ENCODE data around the gene NMBR.

Gene NMBR

GRCh38 chr6:142048593-142048980 lies 98.3 kb downstream of the NMBR start:
- in situ Hi-C loops (cut with HindIII; ENCODE audit: low sequenced_read_pairs): no loop called here
- no peak overlapping the region for H3K4me3 ChIP-seq (ENCODE audit: low read depth, low read length)
- DNase-seq (ENCODE audit: low read depth, low spot score): no peak
- no peak for TF ChIP-seq CTCF (IDR thresholded peaks at IDR 0.05; ENCODE audit: low read depth, low read length)

GRCh38 chr6:142047934-142048592 lies 98.9 kb downstream of the NMBR start:
- H3K4me3 ChIP-seq (ENCODE audit: low read depth, low read length): no peak overlapping the region
- in situ Hi-C loops (cut with HindIII; ENCODE audit: low sequenced_read_pairs): no loop called here
- DNase-seq (ENCODE audit: low read depth, low spot score): no peak
- TF ChIP-seq CTCF (IDR thresholded peaks at IDR 0.05; ENCODE audit: low read depth, low read length): no peak

- no peak overlapping the region for H3K4me3 ChIP-seq (ENCODE audit: low read depth, low read length)
- DNase-seq (ENCODE audit: low read depth, low spot score): peak; percentile 44
- TF ChIP-seq CTCF (IDR thresholded peaks at IDR 0.05; ENCODE audit: low read depth, low read length): peak; percentile 31
- in situ Hi-C loops (cut with HindIII; ENCODE audit: low sequenced_read_pairs): no loop called here
These were observed 101.3 kb downstream of the NMBR start for GRCh38 chr6:142045380-142046278.

GRCh38 chr6:142035890-142036289 lies 111.0 kb downstream of the NMBR start:
- H3K4me3 ChIP-seq (ENCODE audit: low read depth, low read length): no peak overlapping the region
- in situ Hi-C loops (cut with HindIII; ENCODE audit: low sequenced_read_pairs): no loop called here
- TF ChIP-seq CTCF (IDR thresholded peaks at IDR 0.05; ENCODE audit: low read depth, low read length): no peak
- no peak for DNase-seq (ENCODE audit: low read depth, low spot score)

DNA sequence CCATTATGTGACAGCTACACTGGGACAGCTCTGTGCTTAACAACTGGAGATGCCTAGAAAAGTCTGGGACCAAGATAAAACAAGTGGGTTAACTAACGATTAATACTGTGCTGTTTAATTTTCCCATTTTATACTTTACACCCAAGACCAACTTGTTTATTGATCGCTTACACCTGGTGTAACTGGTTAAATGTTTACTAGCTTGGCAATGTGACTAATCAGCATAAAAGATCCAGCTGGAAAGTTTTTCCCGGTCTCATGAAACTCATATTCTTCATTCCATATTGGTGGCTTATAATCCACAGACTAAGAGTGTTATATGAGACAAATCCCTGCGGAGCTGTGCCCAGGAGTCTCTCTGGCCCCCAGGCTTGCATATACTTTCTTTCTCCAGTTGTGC lies 115.9 kb downstream of the NMBR start:
- in situ Hi-C loops (cut with HindIII; ENCODE audit: low sequenced_read_pairs): no loop called here
- no peak overlapping the region for H3K4me3 ChIP-seq (ENCODE audit: low read depth, low read length)
- no peak for DNase-seq (ENCODE audit: low read depth, low spot score)
- TF ChIP-seq CTCF (IDR thresholded peaks at IDR 0.05; ENCODE audit: low read depth, low read length): no peak

DNA sequence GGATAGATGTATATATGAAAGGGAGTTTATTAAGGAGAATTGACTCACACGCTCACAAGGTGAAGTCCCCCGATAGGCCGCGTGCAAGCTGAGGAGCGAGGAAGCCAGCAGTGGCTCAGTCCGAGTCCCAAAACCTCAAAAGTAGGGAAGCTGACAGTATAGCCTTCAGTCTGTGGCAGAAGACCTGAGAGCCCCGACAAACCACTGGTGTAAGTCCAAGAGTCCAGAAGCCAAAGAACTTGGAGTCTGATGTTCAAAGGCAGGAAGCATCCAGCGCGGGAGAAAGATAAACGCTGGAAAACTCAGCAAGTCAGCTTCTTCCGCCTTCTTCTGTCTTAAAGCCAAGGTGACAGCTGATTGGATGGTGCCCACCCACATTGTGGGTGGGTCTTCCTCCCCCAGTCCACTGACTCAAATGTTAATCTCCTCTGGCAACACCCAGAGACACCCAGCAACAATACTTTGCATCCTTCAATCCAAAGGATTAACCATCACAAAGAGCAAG lies 116.8 kb downstream of the NMBR start:
- DNase-seq (ENCODE audit: low read depth, low spot score): peak; percentile 38
- peak overlapping the region; percentile 33 for H3K4me3 ChIP-seq (ENCODE audit: low read depth, low read length)
- in situ Hi-C loops (cut with HindIII; ENCODE audit: low sequenced_read_pairs): no loop called here
- no peak for TF ChIP-seq CTCF (IDR thresholded peaks at IDR 0.05; ENCODE audit: low read depth, low read length)
